Measurements from ENCODE around the gene SORCS2.

DNA sequence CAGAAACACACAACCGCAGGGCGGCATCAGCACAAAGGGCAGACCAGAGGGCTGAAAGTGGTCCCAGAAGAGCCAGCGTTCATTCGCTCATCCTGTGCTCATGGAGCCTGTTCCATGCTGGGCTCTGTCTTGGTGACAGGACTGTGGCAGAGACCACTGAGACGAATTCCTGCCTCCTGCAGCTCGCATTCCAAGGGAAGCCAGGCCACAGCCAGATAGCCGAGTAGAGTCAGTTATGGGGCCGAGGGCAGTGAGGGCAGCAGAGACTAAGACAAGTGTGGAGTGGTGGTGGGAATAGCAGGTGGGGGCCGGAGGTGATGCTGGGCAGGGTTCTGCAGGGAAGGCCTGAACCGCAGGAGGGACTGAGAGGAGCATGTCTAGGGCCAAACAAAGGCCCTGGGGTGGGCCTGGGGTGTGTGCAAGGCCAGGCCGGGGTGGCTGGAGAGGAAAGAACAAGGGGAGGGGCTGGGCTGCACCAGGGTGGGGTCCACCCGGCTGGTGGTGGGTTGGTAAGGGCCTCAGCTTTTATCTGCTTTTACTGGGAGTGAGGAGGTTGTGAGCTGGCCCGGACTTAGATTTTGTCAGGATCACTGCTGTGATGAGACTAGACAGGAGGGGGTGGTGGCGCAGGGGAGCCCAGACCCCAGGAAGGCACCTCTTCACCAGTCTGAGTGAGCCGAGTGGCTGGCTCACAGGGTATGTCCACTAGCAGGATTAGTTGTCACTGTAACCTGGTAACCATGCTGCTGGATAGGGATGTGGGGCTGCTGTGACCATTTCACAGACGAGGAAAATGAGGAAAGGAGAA, 236.1 kb downstream of the SORCS2 start:
- TF ChIP-seq, protein P1, sequence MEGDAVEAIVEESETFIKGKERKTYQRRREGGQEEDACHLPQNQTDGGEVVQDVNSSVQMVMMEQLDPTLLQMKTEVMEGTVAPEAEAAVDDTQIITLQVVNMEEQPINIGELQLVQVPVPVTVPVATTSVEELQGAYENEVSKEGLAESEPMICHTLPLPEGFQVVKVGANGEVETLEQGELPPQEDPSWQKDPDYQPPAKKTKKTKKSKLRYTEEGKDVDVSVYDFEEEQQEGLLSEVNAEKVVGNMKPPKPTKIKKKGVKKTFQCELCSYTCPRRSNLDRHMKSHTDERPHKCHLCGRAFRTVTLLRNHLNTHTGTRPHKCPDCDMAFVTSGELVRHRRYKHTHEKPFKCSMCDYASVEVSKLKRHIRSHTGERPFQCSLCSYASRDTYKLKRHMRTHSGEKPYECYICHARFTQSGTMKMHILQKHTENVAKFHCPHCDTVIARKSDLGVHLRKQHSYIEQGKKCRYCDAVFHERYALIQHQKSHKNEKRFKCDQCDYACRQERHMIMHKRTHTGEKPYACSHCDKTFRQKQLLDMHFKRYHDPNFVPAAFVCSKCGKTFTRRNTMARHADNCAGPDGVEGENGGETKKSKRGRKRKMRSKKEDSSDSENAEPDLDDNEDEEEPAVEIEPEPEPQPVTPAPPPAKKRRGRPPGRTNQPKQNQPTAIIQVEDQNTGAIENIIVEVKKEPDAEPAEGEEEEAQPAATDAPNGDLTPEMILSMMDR (IDR thresholded peaks at IDR 0.05; ENCODE audit: low read length): no peak
- no peak for TF ChIP-seq EZH2 (IDR thresholded peaks at IDR 0.05; ENCODE audit: borderline replicate concordance, low read length)

Data from OCI-LY1 (cell line).